Stimulated activated CD4-positive, alpha-beta T cell treated with anti-CD3 and anti-CD28 coated beads, Interleukin-1b, Interleukin-23, amount 100 ng/mL, for 4 hours (primary cell): Measurements from ENCODE around the gene ST6GALNAC5.

Experiments used
- DNase-seq, 2 donors: peaks; one replicate each; pipeline ENCODE4 v3.0.0-alpha.2; 2020; ENCODE audit warnings: low read depth in 2 of 2

Gene ST6GALNAC5

GRCh38 chr1:77047978-77048614, 180.8 kb downstream of the ST6GALNAC5 start:
- DNase-seq = no peak

- DNase-seq = no peak
These were observed 181.3 kb downstream of the ST6GALNAC5 start for GRCh38 chr1:77048615-77049005.

DNA sequence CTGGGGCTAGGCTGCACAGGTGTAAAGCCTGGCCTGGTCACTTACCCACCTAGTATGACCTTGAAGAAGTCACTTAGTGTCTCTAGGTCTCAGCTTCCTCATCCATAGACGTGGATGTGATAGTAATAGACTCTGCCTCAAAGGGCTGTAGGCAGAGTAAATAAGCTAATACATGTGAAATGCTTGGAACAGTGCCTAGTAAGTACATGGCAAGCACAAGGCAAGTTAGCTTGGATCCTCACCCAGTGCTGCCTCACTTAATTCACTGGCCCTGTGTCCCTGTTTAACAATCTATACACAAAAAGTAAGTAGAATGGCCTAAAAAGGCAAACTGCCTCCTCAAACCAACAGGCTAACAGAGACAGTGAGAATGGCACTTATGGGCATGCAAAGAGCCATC, 184.1 kb downstream of the ST6GALNAC5 start:
- no peak for DNase-seq

DNA sequence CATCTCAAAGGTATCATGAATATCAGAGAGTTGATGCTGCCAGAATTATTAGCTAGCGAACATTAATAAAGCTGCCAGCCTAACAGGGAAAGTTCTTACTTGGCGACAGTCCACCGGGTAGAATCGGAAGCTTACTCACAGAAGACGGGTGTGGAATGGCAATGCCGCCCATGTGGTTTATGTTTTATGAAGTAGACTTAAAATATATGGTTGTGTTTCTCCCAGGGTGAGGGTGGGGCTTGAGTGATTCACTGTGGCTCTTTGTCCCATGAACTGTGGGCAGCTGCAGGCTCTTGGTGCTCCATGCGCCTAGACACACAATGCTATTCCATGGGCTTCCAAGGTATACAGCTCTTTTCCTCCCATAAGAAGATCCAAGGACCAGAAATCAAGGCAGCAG, 189.2 kb downstream of the ST6GALNAC5 start:
- DNase-seq = no peak

DNA sequence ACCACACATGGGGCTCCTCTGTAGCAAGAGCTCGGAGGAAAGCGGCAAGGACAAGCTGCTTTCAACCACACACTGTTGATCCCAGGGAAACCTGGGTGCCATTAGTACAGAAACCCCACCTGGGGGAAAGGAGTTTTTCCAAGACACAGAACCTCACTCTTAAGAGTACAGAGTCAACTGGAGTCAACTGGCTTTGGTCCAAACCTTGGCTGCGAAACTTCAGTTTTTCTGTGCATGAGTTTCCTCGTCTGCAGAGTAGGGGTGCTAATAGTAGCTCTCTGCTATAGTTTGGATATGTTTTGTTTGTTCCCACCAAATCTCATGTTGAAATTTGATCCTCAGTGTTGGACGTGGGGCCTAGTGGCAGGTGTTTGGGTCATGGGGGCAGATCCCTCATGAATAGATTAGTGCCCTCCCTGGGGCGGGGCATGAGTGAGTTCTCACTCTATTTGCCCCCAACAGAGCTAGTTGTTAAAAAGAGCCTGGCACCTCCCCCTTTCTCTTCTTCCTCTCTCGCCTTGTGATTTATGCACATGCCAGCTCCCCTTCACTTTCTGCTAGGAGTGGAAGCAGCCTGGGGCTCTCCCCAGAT, 190.8 kb downstream of the ST6GALNAC5 start:
- no peak for DNase-seq

GRCh38 chr1:77060000-77060399, 192.7 kb downstream of the ST6GALNAC5 start:
- DNase-seq = no peak

DNA sequence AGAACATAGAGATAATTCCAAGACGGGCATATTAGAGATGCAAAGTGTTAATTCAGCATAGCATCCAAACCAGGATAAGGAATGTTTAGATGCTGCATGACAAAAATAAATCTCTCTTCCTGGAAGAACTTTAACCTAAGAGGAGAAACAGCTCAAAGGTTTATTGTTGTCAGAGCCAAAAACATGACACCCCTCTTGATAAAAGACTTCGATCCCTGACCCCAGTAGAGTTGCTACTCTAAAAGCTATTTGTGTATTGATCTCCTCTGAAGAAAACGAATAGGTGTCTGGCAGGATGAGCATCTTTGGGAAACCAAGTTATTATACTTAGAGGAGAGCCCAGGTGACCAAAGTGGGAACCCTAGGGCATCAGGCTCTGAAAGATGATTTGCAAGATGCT, 193.9 kb downstream of the ST6GALNAC5 start:
- no peak for DNase-seq

- DNase-seq = no peak
These were observed 195.8 kb downstream of the ST6GALNAC5 start for GRCh38 chr1:77063118-77063517.

- DNase-seq = no peak
These were observed 197.0 kb downstream of the ST6GALNAC5 start for GRCh38 chr1:77064246-77064645.

- no peak for DNase-seq
These were observed 198.5 kb downstream of the ST6GALNAC5 start for GRCh38 chr1:77065693-77066342.

GRCh38 chr1:77068013-77068412, 200.7 kb downstream of the ST6GALNAC5 start:
- DNase-seq = no peak

GRCh38 chr1:77076759-77077158, 209.5 kb downstream of the ST6GALNAC5 start:
- no peak for DNase-seq

GRCh38 chr1:77081834-77082233, 214.6 kb downstream of the ST6GALNAC5 start:
- DNase-seq = no peak

GRCh38 chr1:77084457-77084856, 217.2 kb downstream of the ST6GALNAC5 start:
- no peak for DNase-seq

DNA sequence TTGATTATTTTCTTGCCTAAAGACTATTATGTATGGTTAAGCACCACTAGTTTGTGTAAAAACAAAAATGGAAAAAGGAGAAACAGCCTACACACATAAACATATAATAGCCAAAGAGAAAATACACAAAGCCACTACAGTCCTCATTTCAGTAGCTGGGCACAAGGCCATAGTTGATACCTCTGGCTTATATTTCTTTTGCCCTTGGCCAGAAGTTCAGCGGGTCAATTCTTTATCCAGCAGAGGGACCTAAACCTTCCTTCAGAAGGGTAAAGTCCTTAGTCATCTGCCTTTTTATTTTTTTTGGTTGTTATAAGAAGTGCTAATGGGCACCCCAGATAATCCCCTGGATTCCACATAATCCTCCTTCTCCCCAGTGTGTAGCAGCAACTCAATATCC, 217.8 kb downstream of the ST6GALNAC5 start:
- DNase-seq = no peak

GRCh38 chr1:77089756-77090155, 222.5 kb downstream of the ST6GALNAC5 start:
- DNase-seq = no peak

DNA sequence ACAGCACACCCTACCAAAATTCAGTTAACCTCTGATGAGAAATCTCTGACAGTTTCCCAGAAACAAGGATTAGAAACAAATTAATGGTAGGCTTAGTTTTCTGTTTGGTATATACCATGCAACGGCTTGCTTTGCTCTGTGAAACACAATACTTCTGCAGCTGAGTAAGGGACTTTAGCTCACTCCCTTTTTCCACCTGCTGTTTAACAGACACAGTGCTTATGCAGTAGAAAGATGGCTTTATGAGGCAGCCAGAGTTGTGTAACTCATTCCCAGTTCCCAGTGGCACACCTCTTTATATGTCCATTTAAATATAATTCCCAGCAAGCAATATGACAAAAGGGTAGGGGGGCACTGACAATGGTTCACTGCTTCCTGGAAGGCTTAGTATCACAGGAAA, 228.0 kb downstream of the ST6GALNAC5 start:
- DNase-seq = no peak

- DNase-seq = no peak
These were observed 229.4 kb downstream of the ST6GALNAC5 start for GRCh38 chr1:77096496-77097255.

DNA sequence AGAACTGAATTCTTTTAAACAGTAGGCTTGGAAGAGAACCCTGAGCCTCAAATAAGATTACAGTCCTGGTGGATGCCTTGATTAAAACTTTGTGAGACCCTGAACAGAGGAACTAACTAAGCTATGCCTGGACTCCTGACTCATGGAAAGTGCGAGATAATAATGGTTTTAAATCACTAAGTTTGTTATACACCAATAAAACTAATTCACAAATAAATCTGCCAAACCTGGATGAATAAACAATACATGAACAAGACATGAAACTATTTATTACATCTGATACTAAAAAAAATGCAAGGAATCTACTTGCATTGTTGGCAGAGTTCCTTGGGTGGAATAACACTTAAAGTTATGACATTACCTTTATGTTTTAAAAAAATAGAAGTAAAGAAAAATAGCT, 233.6 kb downstream of the ST6GALNAC5 start:
- DNase-seq = no peak

GRCh38 chr1:77103486-77103885, 236.2 kb downstream of the ST6GALNAC5 start:
- no peak for DNase-seq

- no peak for DNase-seq
These were observed 237.4 kb downstream of the ST6GALNAC5 start for GRCh38 chr1:77104672-77105071.
